ENCODE measurements around the gene RBM26. TPM values are rescaled to one million over a fixed set of nuclear protein-coding genes. Genes with fewer than 3 reads are reported as not detected.
A peak's percentile ranks its signal among the peaks of the same experiment; 100 is the strongest.

The RBM26 gene
- 10.5 and 14.7 TPM in 2 replicates for total RNA-seq

- peak; percentile 96 to 97 for DNase-seq (ENCODE audit: low read depth in 2 of 2)
Measured at GRCh38 chr13:79405831-79406596, at the start of gene RBM26. Gene RBM26, minus strand, starts transcription at chr13:79406255. Its CDS starts 481 bp downstream, at chr13:79405774.

- no peak for DNase-seq (ENCODE audit: low read depth in 2 of 2)
Measured at GRCh38 chr13:79455331-79455730, 49.3 kb upstream of the RBM26 start.

- no peak for DNase-seq (ENCODE audit: low read depth in 2 of 2)
Measured at GRCh38 chr13:79452239-79452913, 46.3 kb upstream of the RBM26 start.

GRCh38 chr13:79451500-79451962 is 45.5 kb upstream of the RBM26 start:
- peak; percentile 4 to 96 for DNase-seq (ENCODE audit: low read depth in 2 of 2)

GRCh38 chr13:79450110-79450509 is 44.1 kb upstream of the RBM26 start:
- no peak for DNase-seq (ENCODE audit: low read depth in 2 of 2)

- DNase-seq (ENCODE audit: low read depth in 2 of 2): peak in 1 of 2 donors; percentile 90
Measured at GRCh38 chr13:79448413-79448812, 42.4 kb upstream of the RBM26 start.

- no peak for DNase-seq (ENCODE audit: low read depth in 2 of 2)
Measured at GRCh38 chr13:79447741-79448140, 41.7 kb upstream of the RBM26 start.

GRCh38 chr13:79447141-79447540 is 41.1 kb upstream of the RBM26 start:
- no peak for DNase-seq (ENCODE audit: low read depth in 2 of 2)

GRCh38 chr13:79445968-79446645 is 40.1 kb upstream of the RBM26 start:
- no peak for DNase-seq (ENCODE audit: low read depth in 2 of 2)

- DNase-seq (ENCODE audit: low read depth in 2 of 2): no peak
Measured at GRCh38 chr13:79442706-79443105, 36.7 kb upstream of the RBM26 start.

GRCh38 chr13:79442221-79442620 is 36.2 kb upstream of the RBM26 start:
- no peak for DNase-seq (ENCODE audit: low read depth in 2 of 2)

- DNase-seq (ENCODE audit: low read depth in 2 of 2): no peak
Measured at GRCh38 chr13:79440958-79441528, 35.0 kb upstream of the RBM26 start.

- no peak for DNase-seq (ENCODE audit: low read depth in 2 of 2)
Measured at GRCh38 chr13:79439275-79439674, 33.2 kb upstream of the RBM26 start.

- peak in 1 of 2 donors; percentile 32 for DNase-seq (ENCODE audit: low read depth in 2 of 2)
Measured at GRCh38 chr13:79435561-79435990, 29.5 kb upstream of the RBM26 start.

GRCh38 chr13:79434556-79434955 is 28.5 kb upstream of the RBM26 start:
- DNase-seq (ENCODE audit: low read depth in 2 of 2): peak; percentile 18 to 25

- no peak for DNase-seq (ENCODE audit: low read depth in 2 of 2)
Measured at GRCh38 chr13:79432992-79433391, 26.9 kb upstream of the RBM26 start.

- no peak for DNase-seq (ENCODE audit: low read depth in 2 of 2)
Measured at GRCh38 chr13:79432086-79432485, 26.0 kb upstream of the RBM26 start.

- no peak for DNase-seq (ENCODE audit: low read depth in 2 of 2)
Measured at GRCh38 chr13:79429309-79429708, 23.3 kb upstream of the RBM26 start.

- DNase-seq (ENCODE audit: low read depth in 2 of 2): no peak
Measured at GRCh38 chr13:79427883-79428282, 21.8 kb upstream of the RBM26 start.

GRCh38 chr13:79427265-79427664 is 21.2 kb upstream of the RBM26 start:
- no peak for DNase-seq (ENCODE audit: low read depth in 2 of 2)

GRCh38 chr13:79423801-79424642 is 18.0 kb upstream of the RBM26 start:
- peak; percentile 71 to 77 for DNase-seq (ENCODE audit: low read depth in 2 of 2)

Measured in lung microvascular endothelial cell (primary cell).